Activated CD8-positive, alpha-beta T cell treated with anti-CD3 and anti-CD28 coated beads for 36 hours (primary cell): Measurements from ENCODE around the gene APOC4. TPM values are rescaled to one million over a fixed set of nuclear protein-coding genes. Genes with fewer than 3 reads are reported as not detected.
A peak's percentile ranks its signal among the peaks of the same experiment; 100 is the strongest.

Experiments
- ATAC-seq: fragments of 200-7000 bp; cut with Tn5 transposase; one replicate; pipeline ENCODE4 v1.10.0; 2021; ENCODE audit warnings: mild to moderate bottlenecking, moderate library complexity
- CTCF ChIA-PET: fragments of 350-600 bp; sonication (Branson Sonifier 250); formaldehyde crosslinking; loops from one replicate; lab custom pipeline; 2021; ENCODE audit warnings: antibody characterized with exemption; lab: Charles Lee
- POLR2A ChIA-PET: fragments of 350-600 bp; sonication (Branson Sonifier 250); formaldehyde crosslinking; loops from one replicate; lab custom pipeline; 2021; ENCODE audit warnings: antibody characterized with exemption; lab: Charles Lee
- DNase-seq: peaks from one replicate; pipeline ENCODE4 v3.0.0-alpha.2; 2020
- H3K27ac Mint-ChIP-seq: one replicate; pipeline ENCODE4 v1.8.0; 2021; ENCODE audit warnings: mild to moderate bottlenecking, mixed read lengths
- H3K27me3 Mint-ChIP-seq: one replicate; pipeline ENCODE4 v1.8.0; 2021; ENCODE audit warnings: mixed read lengths
- H3K36me3 Mint-ChIP-seq: one replicate; pipeline ENCODE4 v1.8.0; 2021; ENCODE audit warnings: low read depth, mixed read lengths
- H3K4me1 Mint-ChIP-seq: one replicate; pipeline ENCODE4 v1.8.0; 2021; ENCODE audit warnings: low read depth, mixed read lengths
- H3K4me3 Mint-ChIP-seq: one replicate; pipeline ENCODE4 v1.8.0; 2021; ENCODE audit warnings: mild to moderate bottlenecking, moderate library complexity, mixed read lengths
- H3K9me3 Mint-ChIP-seq: one replicate; pipeline ENCODE4 v1.8.0; 2021; ENCODE audit warnings: mixed read lengths
- intact Hi-C: fragments of 100-400 bp; cut with micrococcal nuclease; formaldehyde crosslinking; loops from one replicate; pipeline ENCODE4 v1.10.0; 2022
- total RNA-seq, 2 experiments: library from RNA; stranded (reverse); gene quantifications; one replicate each; pipeline ENCODE4 v1.2.3, GENCODE V29; 2021
- TF ChIP-seq, protein P1 (sequence below): fragments of 200-600 bp; IDR thresholded peaks from one replicate; pipeline ENCODE4 v1.8.0; 2022; ENCODE audit warnings: antibody characterized with exemption, mild to moderate bottlenecking

APOC4 gene
- total RNA-seq, 2 experiments from 2014 or later = not detected

DNA sequence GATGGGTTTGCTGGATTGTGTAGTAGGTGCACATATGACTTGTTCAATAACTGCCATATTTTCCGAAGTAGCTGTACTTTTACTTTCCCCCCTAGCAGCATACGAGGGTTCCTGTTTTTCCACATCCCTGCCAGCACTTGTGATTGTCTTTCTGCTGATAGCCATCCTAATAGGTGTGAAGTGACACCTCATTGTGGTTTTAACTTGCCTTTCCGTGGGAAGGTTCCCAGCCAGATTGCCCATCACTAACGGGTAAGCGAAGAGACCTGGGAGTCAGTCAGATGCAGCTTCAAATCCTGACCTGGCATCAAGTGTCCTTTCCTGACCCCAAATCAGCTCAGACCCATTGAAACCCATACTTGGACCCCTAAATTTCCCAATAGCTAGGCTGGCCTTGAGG, 17.7 kb downstream of the APOC4 start:
- DNase-seq (no peak), ATAC-seq (no peak)
- no peak overlapping the region for H3K4me3 Mint-ChIP-seq
- CTCF ChIA-PET = no interaction called here
- no peaks in the 10 kb centered on the region for H3K27me3 Mint-ChIP-seq
- peaks cover 42% of the 10 kb centered on the region for H3K4me1 Mint-ChIP-seq
- H3K27ac Mint-ChIP-seq = peak overlapping the region; percentile 44
- no peaks in the 10 kb centered on the region for H3K9me3 Mint-ChIP-seq
- H3K36me3 Mint-ChIP-seq = peaks cover 6% of the 10 kb centered on the region
- TF ChIP-seq, protein P1, sequence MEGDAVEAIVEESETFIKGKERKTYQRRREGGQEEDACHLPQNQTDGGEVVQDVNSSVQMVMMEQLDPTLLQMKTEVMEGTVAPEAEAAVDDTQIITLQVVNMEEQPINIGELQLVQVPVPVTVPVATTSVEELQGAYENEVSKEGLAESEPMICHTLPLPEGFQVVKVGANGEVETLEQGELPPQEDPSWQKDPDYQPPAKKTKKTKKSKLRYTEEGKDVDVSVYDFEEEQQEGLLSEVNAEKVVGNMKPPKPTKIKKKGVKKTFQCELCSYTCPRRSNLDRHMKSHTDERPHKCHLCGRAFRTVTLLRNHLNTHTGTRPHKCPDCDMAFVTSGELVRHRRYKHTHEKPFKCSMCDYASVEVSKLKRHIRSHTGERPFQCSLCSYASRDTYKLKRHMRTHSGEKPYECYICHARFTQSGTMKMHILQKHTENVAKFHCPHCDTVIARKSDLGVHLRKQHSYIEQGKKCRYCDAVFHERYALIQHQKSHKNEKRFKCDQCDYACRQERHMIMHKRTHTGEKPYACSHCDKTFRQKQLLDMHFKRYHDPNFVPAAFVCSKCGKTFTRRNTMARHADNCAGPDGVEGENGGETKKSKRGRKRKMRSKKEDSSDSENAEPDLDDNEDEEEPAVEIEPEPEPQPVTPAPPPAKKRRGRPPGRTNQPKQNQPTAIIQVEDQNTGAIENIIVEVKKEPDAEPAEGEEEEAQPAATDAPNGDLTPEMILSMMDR = no peak
- intact Hi-C loops = no loop called here
- POLR2A ChIA-PET = interaction anchor here (0.6 to 1.0 kb wide), 2 partner anchors 56 to 102 kb away, joined by 3 to 4 read pairs; no protein-coding TSS in a partner anchor

DNA sequence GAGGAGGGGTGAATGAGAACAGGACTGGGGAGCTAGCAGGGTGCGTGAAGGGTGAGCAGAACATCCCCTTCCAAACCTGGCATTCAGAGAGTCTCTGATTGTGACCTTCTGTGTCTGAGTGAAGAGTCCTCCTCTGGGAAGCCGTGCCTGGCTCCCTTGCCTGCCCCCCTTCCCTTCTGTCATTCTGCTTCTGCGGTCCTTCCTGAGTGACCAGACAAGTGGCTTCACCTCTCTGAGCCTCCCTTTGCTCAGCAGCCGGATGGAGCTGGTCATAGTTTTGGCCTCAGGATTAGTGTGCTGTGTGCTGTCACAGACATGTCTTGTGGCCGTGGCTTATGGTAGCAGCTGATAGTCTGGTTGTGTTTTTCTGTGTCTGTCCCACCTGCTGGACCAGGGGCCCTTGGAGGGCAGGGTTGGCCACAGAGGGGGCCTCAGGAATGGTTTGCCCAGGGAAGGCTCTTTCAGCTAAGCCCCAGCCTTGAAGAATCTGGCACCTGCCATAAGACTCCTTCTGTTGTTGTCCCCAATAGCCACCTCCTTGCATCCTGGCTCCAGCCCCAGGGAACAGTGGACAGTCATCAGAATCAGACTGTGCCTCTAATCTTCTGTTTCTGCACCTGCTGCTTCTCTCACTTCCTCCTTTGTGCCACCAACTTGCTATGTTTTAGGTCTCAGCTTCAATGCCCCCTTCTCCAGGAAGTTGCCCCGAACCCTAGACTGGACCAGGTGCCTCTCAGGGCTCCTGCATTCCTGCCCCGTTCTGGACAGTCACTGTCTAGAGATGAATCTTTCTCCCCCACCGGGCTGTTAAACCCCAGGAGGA, 19.1 kb downstream of the APOC4 start:
- H3K36me3 Mint-ChIP-seq = peaks cover 9% of the 10 kb centered on the region
- intact Hi-C loops = no loop called here
- H3K27me3 Mint-ChIP-seq = no peaks in the 10 kb centered on the region
- no peak for DNase-seq
- CTCF ChIA-PET = no interaction called here
- no peak overlapping the region for H3K4me3 Mint-ChIP-seq
- POLR2A ChIA-PET = no interaction called here
- H3K9me3 Mint-ChIP-seq = no peaks in the 10 kb centered on the region
- TF ChIP-seq, protein P1 = no peak
- no peak for ATAC-seq
- peak overlapping the region; percentile 46 for H3K27ac Mint-ChIP-seq
- H3K4me1 Mint-ChIP-seq = peaks cover 37% of the 10 kb centered on the region

DNA sequence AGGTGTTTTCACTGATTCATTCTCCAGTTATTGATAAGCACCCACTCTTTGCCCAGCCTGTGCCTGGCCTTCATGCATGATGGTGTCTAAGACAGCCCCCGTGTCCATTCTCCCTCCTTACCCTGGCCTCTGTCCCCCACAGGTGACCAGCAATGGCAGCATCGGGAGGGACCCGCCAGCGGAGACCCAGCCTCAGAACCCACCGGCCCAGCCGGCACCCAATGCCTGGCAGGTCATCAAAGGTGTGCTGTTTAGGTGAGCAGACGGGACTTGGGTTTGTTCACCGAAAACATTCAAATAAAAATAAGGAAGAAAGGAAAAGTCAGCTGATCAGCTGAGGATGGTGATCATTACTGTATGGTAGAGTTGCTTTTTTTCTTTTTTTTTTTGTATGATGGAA, 19.8 kb downstream of the APOC4 start:
- intact Hi-C loops = no loop called here
- Mint-ChIP-seq H3K4me3 (no peak overlapping the region), H3K27ac (no peak overlapping the region), H3K36me3 (peaks cover 9% of the 10 kb centered on the region), H3K9me3 (no peaks in the 10 kb centered on the region), H3K27me3 (no peaks in the 10 kb centered on the region), H3K4me1 (peaks cover 30% of the 10 kb centered on the region)
- POLR2A ChIA-PET = no interaction called here
- CTCF ChIA-PET = interaction anchor here (1.1 kb wide), 1 partner anchor 10 kb away, joined by 4 read pairs; no protein-coding TSS in a partner anchor
- ATAC-seq (no peak), DNase-seq (no peak)
- TF ChIP-seq, protein P1 = no peak

DNA sequence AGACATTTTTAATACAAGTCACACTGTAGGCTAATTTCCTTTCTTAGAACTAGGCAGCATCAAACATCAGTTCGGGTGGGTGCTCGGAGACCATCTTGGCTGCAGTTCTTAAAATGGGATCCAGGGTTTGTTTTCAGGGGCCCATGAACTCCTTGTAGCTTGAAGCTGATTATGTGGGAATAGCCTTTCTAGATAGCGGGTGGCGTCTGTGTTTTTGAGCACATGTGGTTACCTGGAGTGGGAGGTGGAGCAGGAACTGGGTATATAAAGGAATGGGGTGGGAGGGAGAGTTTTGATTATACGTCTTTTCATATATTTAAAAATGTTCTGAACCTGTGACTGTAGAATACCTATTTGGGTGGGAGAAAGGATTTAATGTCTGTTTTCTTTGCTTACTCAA, 26.1 kb downstream of the APOC4 start:
- Mint-ChIP-seq H3K36me3 (peaks cover 10% of the 10 kb centered on the region), H3K27me3 (no peaks in the 10 kb centered on the region), H3K9me3 (no peaks in the 10 kb centered on the region), H3K27ac (no peak overlapping the region), H3K4me1 (peaks cover 3% of the 10 kb centered on the region), H3K4me3 (no peak overlapping the region)
- CTCF ChIA-PET = no interaction called here
- TF ChIP-seq, protein P1 = no peak
- POLR2A ChIA-PET = no interaction called here
- no peak for DNase-seq
- intact Hi-C loops = no loop called here
- ATAC-seq = no peak

DNA sequence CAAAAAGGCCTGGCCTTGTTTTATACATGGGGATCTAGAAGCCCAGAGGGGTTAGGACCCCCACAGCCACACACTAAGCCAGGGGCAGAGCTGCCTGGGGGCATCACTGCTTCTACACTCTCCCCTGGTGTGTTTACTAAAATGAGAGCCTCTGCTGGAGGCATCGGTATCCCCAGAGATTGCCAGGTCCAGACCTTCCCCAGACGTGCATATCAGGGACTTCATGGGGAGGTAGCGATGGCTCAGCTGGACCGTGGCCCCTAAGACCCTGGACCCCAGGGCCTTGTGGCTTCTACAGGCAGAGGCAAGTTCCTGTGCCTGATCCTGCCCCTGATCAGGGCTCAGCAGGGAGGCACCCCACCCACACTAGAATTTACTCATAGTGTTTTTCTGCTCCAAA, 26.6 kb downstream of the APOC4 start:
- H3K36me3 Mint-ChIP-seq = peaks cover 10% of the 10 kb centered on the region

More for the DNA sequence above, 26.6 kb downstream of the APOC4 start:
- ChIA-PET CTCF (interaction anchor here (1.2 kb wide), 1 partner anchor 17 kb away, joined by 4 read pairs; no protein-coding TSS in a partner anchor), POLR2A (no interaction called here)
- no peak for ATAC-seq
- TF ChIP-seq, protein P1 = no peak
- intact Hi-C loops = no loop called here
- Mint-ChIP-seq H3K4me3 (no peak overlapping the region), H3K4me1 (peaks cover 3% of the 10 kb centered on the region), H3K27ac (no peak overlapping the region), H3K9me3 (no peaks in the 10 kb centered on the region), H3K27me3 (no peaks in the 10 kb centered on the region)
- DNase-seq = no peak
